HepG2 (cell line): ENCODE measurements around the gene KLF18. TPM values are rescaled to one million over a fixed set of nuclear protein-coding genes. Genes with fewer than 3 reads are reported as not detected.

Experiments used
- ATAC-seq: fragments of 200-7000 bp; cut with Tn5 transposase; 3 replicates; pipeline ENCODE4 v1.9.1; 2020; ENCODE audit warnings: mild to moderate bottlenecking, moderate library complexity
- BruUV-seq: library from RNA; stranded (reverse); fragments of 400-500 nt; replicated peaks from 2 replicates; lab custom pipeline; 2021; lab: Mats Ljungman, UMichigan
- CTCF ChIA-PET: fragments of 300-600 bp; formaldehyde crosslinking; extraction: SDS; loops from one replicate; lab custom pipeline; 2021; ENCODE audit warnings: low total read pairs, inconsistent platforms, low intra/inter-chr PET ratio; lab: Yijun Ruan, JAX
- POLR2A ChIA-PET: fragments of 350-600 bp; sonication (Branson Sonifier 250); formaldehyde crosslinking; loops from one replicate; lab custom pipeline; 2020; ENCODE audit warnings: antibody characterized with exemption, inconsistent platforms; lab: Yijun Ruan, JAX
- DNase-seq: peaks from one replicate; pipeline ENCODE4 v3.0.0-alpha.2; 2015; ENCODE audit warnings: low spot score
- FAIRE-seq: peaks from 3 replicates; lab custom pipeline; 2011; peaks lifted over from hg19 to GRCh38; lab: Jason Lieb, UNC
- H2AFZ ChIP-seq: one replicate; pipeline ENCODE4 v1.6.1; 2011; ENCODE audit warnings: low read length, inconsistent platforms
- H3K27ac ChIP-seq: fragments of 300-600 bp; 3 replicates; pipeline ENCODE4 v1.8.0; 2011; ENCODE audit warnings: mixed run types, mild to moderate bottlenecking, mixed read lengths, low read length, inconsistent platforms; ENCODE audit not compliant: insufficient read depth; ENCODE audit errors: extremely low read length
- H3K27me3 ChIP-seq, 2 experiments: fragments of 200-600 bp in 1 of 2; 2 replicates in 1 of 2; 3 replicates in 1 of 2; pipeline versions ENCODE4 v1.6.0 to v1.8.0; 2011; ENCODE audit warnings: low read length in 2 of 2, mild to moderate bottlenecking in 2 of 2, moderate library complexity in 2 of 2, inconsistent platforms in 1 of 2; ENCODE audit not compliant: insufficient read depth in 2 of 2, control insufficient read depth in 1 of 2
- H3K36me3 ChIP-seq, 2 experiments: fragments of 200-600 bp in 1 of 2; replicated peaks in 1 of 2; 2 replicates in 1 of 2; 3 replicates in 1 of 2; pipeline versions ENCODE4 v1.5.1 to v1.8.0; 2011; ENCODE audit warnings: low read length in 2 of 2, inconsistent platforms in 1 of 2; ENCODE audit not compliant: insufficient read depth in 2 of 2, control insufficient read depth in 1 of 2
- H3K4me1 ChIP-seq: 2 replicates; pipeline ENCODE4 v1.5.1; 2012; ENCODE audit warnings: low read length, inconsistent platforms; ENCODE audit not compliant: insufficient read depth
- H3K4me2 ChIP-seq: 2 replicates; pipeline ENCODE4 v1.6.0; 2011; ENCODE audit warnings: low read depth, low read length, inconsistent platforms
- H3K4me3 ChIP-seq, 3 experiments: fragments of 200-600 bp in 1 of 3; sonication (generic), shearing (Covaris generic) in 1 of 3; replicated peaks in 1 of 3; 2 replicates each; pipeline ENCODE4 v1.5.1; 2011 to 2016; ENCODE audit warnings: low read length in 3 of 3, inconsistent platforms in 2 of 3, low read depth in 2 of 3, mild to moderate bottlenecking in 2 of 3, control low read depth in 1 of 3, mixed read lengths in 1 of 3; ENCODE audit not compliant: insufficient read depth in 1 of 3
- H3K79me2 ChIP-seq: one replicate; pipeline ENCODE4 v1.6.1; 2011; ENCODE audit warnings: low read length, inconsistent platforms; ENCODE audit not compliant: insufficient read depth
- H3K9ac ChIP-seq: 2 replicates; pipeline ENCODE4 v1.6.0; 2011; ENCODE audit warnings: mild to moderate bottlenecking, low read depth, low read length, inconsistent platforms; ENCODE audit not compliant: insufficient read depth
- H3K9me3 ChIP-seq: 2 replicates; pipeline ENCODE4 v1.5.1; 2012; ENCODE audit warnings: mild to moderate bottlenecking, low read length
- H4K20me1 ChIP-seq: 2 replicates; pipeline ENCODE4 v1.6.0; 2011; ENCODE audit warnings: inconsistent platforms, mild to moderate bottlenecking, low read length, moderate library complexity; ENCODE audit not compliant: insufficient read depth
- ARID5B ChIP-seq: IDR thresholded peaks from 2 replicates; pipeline ENCODE4 v1.4.0; 2020; ENCODE audit warnings: mild to moderate bottlenecking, missing genetic modification reagents
- MLXIP ChIP-seq: sonication (generic); formaldehyde crosslinking; IDR thresholded peaks from 2 replicates; pipeline ENCODE4 v1.9.0; 2021; ENCODE audit warnings: missing genetic modification reagents, borderline replicate concordance
- ZNF503 ChIP-seq: sonication (generic); formaldehyde crosslinking; IDR thresholded peaks from 2 replicates; pipeline ENCODE4 v1.4.0; 2020; ENCODE audit warnings: missing genetic modification reagents
- WGBS: methylation state at CpG from one replicate; pipeline ENCODE4 v1.1.6; 2017; ENCODE audit warnings: low lambda C conversion rate; 5-methylcytosine and 5-hydroxymethylcytosine counted together
- in situ Hi-C: cut with HindIII; loops from 2 replicates; pipeline ENCODE4 v1.10.0; 2017; ENCODE audit warnings: low pct_unique_long_range_greater_than_20kb; ENCODE audit not compliant: extremely low pct_ligation_motif_present
- intact Hi-C: fragments of 100-400 bp; cut with micrococcal nuclease; formaldehyde crosslinking; loops from one replicate; pipeline ENCODE4 v1.10.0; 2022; ENCODE audit not compliant: unreplicated experiment
- polyA plus RNA-seq, 8 experiments: library from polyadenylated mRNA; depleted of rRNA in 3 of 8; stranded (reverse) in 7 of 8; unstranded in 1 of 8; fragments of >200 nt; fragmentation: Illumina TruSeq in 4 of 8; extraction: Trizol in 4 of 8; gene quantifications; 2 replicates each; pipeline versions ENCODE4 v1.2.1 to v1.2.3, GENCODE V29; 2011 to 2016; ENCODE audit warnings: low read depth in 4 of 8, missing spikeins in 1 of 8, mixed read lengths in 1 of 8; ENCODE audit not compliant: insufficient read depth in 1 of 8
- total RNA-seq, 5 experiments: library from RNA; depleted of rRNA; stranded (reverse); fragments of >200 nt; fragmentation: Illumina TruSeq; extraction: Trizol; gene quantifications; 2 replicates each; pipeline ENCODE4 v1.2.3, GENCODE V29; 2016; ENCODE audit warnings: low read depth in 1 of 5

Gene KLF18
- total and polyA plus RNA-seq, 2 of the 13 experiments (the other 11 are each of a cell fraction or from before 2014, with no cell fraction given): not detected

GRCh38 chr1:44146536-44147361 lies 5.3 kb upstream of the KLF18 start:
- Histone ChIP-seq H3K4me2 (no peak overlapping the region), H3K79me2 (no peaks in the 10 kb centered on the region), H3K4me3 (no peak overlapping the region), H3K36me3 (no peaks in the 10 kb centered on the region), H2AFZ (no peak overlapping the region), H3K4me1 (no peaks in the 10 kb centered on the region), H3K9ac (no peak overlapping the region), H4K20me1 (no peaks in the 10 kb centered on the region), H3K27ac (no peak overlapping the region), H3K27me3 (peaks cover 0 to 13% of the 10 kb centered on the region in 2 experiments; a peak in 1 of 5 replicates), H3K9me3 (peaks cover 6% of the 10 kb centered on the region)
- BruUV-seq: no TSS peak
- ChIA-PET POLR2A (no interaction called here), CTCF (no interaction called here)
- FAIRE-seq (no peak), ATAC-seq (no peak), DNase-seq (no peak)
- intact Hi-C loops: no loop called here
- WGBS: 48% methylated on average over 20 of the region's 28 CpGs
- in situ Hi-C loops: no loop called here
- TF ChIP-seq ARID5B (CRISPR knock-in tag) (no peak), MLXIP (CRISPR knock-in tag) (no peak), ZNF503 (CRISPR knock-in tag) (no peak)
